ENCODE data around the gene TMEM19.

DNA sequence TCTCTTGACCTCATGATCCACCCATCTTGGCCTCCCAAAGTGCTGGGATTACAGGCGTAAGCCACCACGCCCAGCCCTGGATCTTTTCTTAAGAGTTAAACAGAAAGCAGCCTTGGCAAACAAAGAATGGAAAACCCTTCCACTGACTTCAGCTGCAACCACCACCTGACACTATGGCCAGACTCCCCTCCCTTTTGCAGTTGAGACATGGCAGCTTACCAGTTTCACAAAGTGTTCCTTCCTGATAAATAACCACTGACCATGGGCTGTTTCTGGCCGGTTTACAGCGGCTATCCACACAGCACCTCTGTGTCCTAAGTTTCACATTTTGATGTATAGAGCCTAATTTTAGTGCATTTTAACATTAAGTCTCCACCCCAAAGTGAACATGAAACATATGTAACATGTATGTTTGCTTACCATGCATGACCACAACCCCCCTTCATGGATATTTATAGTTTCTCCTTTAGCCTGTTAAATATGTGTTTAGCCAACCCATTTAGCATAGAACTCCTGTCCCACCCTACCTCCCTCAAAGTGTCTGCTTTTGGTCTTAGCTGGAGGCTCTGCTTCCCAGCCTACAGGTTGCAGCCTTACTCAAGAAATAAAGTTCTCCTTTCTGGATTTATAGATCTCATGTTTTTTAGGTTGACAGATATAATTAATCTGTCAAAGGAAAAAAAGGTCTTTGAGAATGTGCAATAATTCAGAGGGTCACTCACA, 36.1 kb downstream of the TMEM19 start:
- TF ChIP-seq POLR2A (IDR thresholded peaks at IDR 0.05; ENCODE audit: low read length) (no peak), GATA1 (IDR thresholded peaks at IDR 0.05; ENCODE audit: low read depth, low read length) (no peak)

Data from erythroblast (primary cell).